Colonic mucosa (tissue), 4 donors: Measurements from ENCODE around the gene WDR64. TPM values are rescaled to one million over a fixed set of nuclear protein-coding genes. Genes with fewer than 3 reads are reported as not detected.
"Not testable (repeated sequence)": the region's sequence is repeated elsewhere in the genome, so short reads cannot be mapped to it uniquely, and the experiment has no call there.

ENCODE experiments used
- DNase-seq: peaks from one replicate; pipeline ENCODE4 v3.0.0-alpha.2; 2020
- H3K27ac ChIP-seq: fragments of 200-600 bp; one replicate; pipeline ENCODE4 v1.8.0; 2021
- H3K27me3 ChIP-seq: fragments of 200-600 bp; one replicate; pipeline ENCODE4 v1.8.0; 2021
- H3K36me3 ChIP-seq: fragments of 200-600 bp; one replicate; pipeline ENCODE4 v1.8.0; 2021
- H3K4me1 ChIP-seq: fragments of 200-600 bp; one replicate; pipeline ENCODE4 v1.8.0; 2021; ENCODE audit warnings: mild to moderate bottlenecking
- H3K4me3 ChIP-seq: fragments of 200-600 bp; one replicate; pipeline ENCODE4 v1.8.0; 2021
- H3K9ac ChIP-seq, 2 donors: one replicate each; pipeline ENCODE4 v1.7.0; 2013; ENCODE audit warnings: control low read depth in 2 of 2, low read depth in 2 of 2, low read length in 2 of 2
- H3K9me3 ChIP-seq: fragments of 200-600 bp; one replicate; pipeline ENCODE4 v1.8.0; 2021
- CTCF ChIP-seq: fragments of 200-600 bp; IDR thresholded peaks from one replicate; pipeline ENCODE4 v1.8.0; 2022; ENCODE audit warnings: antibody characterized with exemption, mild to moderate bottlenecking
- intact Hi-C: fragments of 100-400 bp; cut with DNase I; formaldehyde crosslinking; loops from one replicate; pipeline ENCODE4 v1.14.1; 2022
- total RNA-seq, 2 donors: library from RNA; stranded (reverse); fragmentation: NEBNext Ultra II Directional in 1 of 2; extraction: Animal tissue kit (Norgen Biotek cat#: 25700) in 1 of 2; gene quantifications; one replicate each; pipeline ENCODE4 v1.2.1, GENCODE V29; 2021
- donor health status: healthy.
- donor health status: DM: no; HTN: no; CAD: no.
- donor health status: DM: no; HTN: no; CAD: no.

WDR64 gene
- total RNA-seq, 2 donors from 2014 or later = not detected

- no peak for DNase-seq
- no peaks in the 10 kb centered on the region for H3K36me3 ChIP-seq
- H3K4me1 ChIP-seq = no peaks in the 10 kb centered on the region
- TF ChIP-seq CTCF = no peak
- intact Hi-C loops = no loop called here
- H3K27ac ChIP-seq = no peak overlapping the region
- no peaks in the 10 kb centered on the region for H3K9me3 ChIP-seq
- no peak overlapping the region for H3K9ac ChIP-seq
- no peaks in the 10 kb centered on the region for H3K27me3 ChIP-seq
- H3K4me3 ChIP-seq = no peak overlapping the region
Measured at GRCh38 chr1:241696815-241697639, 44.9 kb downstream of the WDR64 start.

GRCh38 chr1:241697640-241698018 lies 45.5 kb downstream of the WDR64 start:
- Histone ChIP-seq H3K36me3 (no peaks in the 10 kb centered on the region), H3K9me3 (no peaks in the 10 kb centered on the region), H3K9ac (no peak overlapping the region), H3K4me3 (no peak overlapping the region), H3K27ac (no peak overlapping the region), H3K4me1 (no peaks in the 10 kb centered on the region), H3K27me3 (no peaks in the 10 kb centered on the region)
- no peak for TF ChIP-seq CTCF
- DNase-seq = no peak
- intact Hi-C loops = no loop called here

- no peak for DNase-seq
- no peak for TF ChIP-seq CTCF
- intact Hi-C loops = no loop called here
- Histone ChIP-seq H3K9ac (no peak overlapping the region), H3K36me3 (no peaks in the 10 kb centered on the region), H3K9me3 (no peaks in the 10 kb centered on the region), H3K4me3 (no peak overlapping the region), H3K4me1 (no peaks in the 10 kb centered on the region), H3K27me3 (no peaks in the 10 kb centered on the region), H3K27ac (no peak overlapping the region)
Measured at GRCh38 chr1:241698177-241698576, 46.1 kb downstream of the WDR64 start.

- Histone ChIP-seq H3K4me3 (no peak overlapping the region), H3K27ac (no peak overlapping the region), H3K9ac (no peak overlapping the region), H3K27me3 (no peaks in the 10 kb centered on the region), H3K9me3 (no peaks in the 10 kb centered on the region), H3K36me3 (no peaks in the 10 kb centered on the region), H3K4me1 (no peaks in the 10 kb centered on the region)
- intact Hi-C loops = no loop called here
- TF ChIP-seq CTCF = no peak
- no peak for DNase-seq
Measured at GRCh38 chr1:241701483-241702295, 49.6 kb downstream of the WDR64 start.

GRCh38 chr1:241702442-241703373 lies 50.6 kb downstream of the WDR64 start:
- no peaks in the 10 kb centered on the region for H3K9me3 ChIP-seq
- no peak for DNase-seq
- no peak overlapping the region for H3K27ac ChIP-seq

GRCh38 chr1:241703739-241704138 lies 51.7 kb downstream of the WDR64 start:
- H3K27me3 ChIP-seq, intact Hi-C loops, H3K4me1 ChIP-seq, H3K9me3 ChIP-seq, H3K4me3 ChIP-seq, DNase-seq, H3K36me3 ChIP-seq, H3K27ac ChIP-seq, H3K9ac ChIP-seq: not testable (repeated sequence)

More at GRCh38 chr1:241702442-241703373, 50.6 kb downstream of the WDR64 start:
- no peaks in the 10 kb centered on the region for H3K4me1 ChIP-seq
- H3K4me3 ChIP-seq = no peak overlapping the region
- no peaks in the 10 kb centered on the region for H3K27me3 ChIP-seq
- no peaks in the 10 kb centered on the region for H3K36me3 ChIP-seq
- no peak overlapping the region for H3K9ac ChIP-seq
- TF ChIP-seq CTCF = no peak
- intact Hi-C loops = no loop called here
